NCI-H1105 (cell line): ENCODE measurements around the gene UBR1.
"Not testable (repeated sequence)": the region's sequence is repeated elsewhere in the genome, so short reads cannot be mapped to it uniquely, and the experiment has no call there.

Source experiments
- DNase-seq: peaks from one replicate; lab custom pipeline; 2025; lab: John Stamatoyannopoulos, UW

UBR1 gene

GRCh38 chr15:42964476-42964875, 141.4 kb downstream of the UBR1 start:
- no peak for DNase-seq

GRCh38 chr15:42955518-42955917, 150.3 kb downstream of the UBR1 start:
- DNase-seq, result no peak

DNA sequence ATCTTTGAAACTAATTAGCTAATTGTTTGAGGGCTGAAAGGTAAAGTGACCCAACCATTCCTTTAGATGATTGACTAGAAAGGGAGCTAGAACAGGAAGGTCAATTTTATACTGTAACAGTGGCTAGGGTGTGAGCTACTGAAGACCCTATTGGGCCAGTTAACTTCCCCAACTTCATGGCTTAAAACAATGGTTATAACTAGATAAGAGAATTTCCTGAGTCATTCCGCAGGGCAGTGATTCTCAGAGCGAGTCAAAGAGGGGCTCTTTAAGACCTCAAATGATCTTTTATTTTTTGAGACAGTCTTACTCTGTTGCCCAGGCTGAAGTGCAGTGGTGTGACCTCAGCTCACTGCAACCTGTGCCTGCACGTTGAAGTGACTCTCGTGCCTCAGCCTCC, 151.5 kb downstream of the UBR1 start:
- DNase-seq, result no peak

GRCh38 chr15:42948898-42949297, 156.9 kb downstream of the UBR1 start:
- DNase-seq, result not testable (repeated sequence)

GRCh38 chr15:42940527-42940926, 165.3 kb downstream of the UBR1 start:
- no peak for DNase-seq

DNA sequence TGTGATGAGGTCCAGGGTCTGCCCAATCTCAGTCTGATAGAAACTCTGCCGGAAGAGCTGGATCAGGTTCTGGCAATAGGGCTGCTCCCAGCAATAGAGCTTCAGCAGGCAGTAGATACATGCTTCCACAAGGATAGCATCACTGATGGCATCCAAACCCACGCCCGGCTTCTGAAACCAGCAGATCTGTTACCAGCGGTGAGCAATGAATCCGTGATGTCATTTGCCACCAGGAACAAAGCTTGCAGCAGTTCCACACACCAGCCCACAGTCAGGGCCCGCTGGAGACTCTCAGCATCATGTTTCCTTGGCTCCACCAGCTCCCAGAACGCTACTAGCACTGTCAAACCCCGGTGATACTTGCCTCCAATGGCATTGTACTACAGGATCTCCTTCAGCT, 166.0 kb downstream of the UBR1 start:
- DNase-seq, result no peak

DNA sequence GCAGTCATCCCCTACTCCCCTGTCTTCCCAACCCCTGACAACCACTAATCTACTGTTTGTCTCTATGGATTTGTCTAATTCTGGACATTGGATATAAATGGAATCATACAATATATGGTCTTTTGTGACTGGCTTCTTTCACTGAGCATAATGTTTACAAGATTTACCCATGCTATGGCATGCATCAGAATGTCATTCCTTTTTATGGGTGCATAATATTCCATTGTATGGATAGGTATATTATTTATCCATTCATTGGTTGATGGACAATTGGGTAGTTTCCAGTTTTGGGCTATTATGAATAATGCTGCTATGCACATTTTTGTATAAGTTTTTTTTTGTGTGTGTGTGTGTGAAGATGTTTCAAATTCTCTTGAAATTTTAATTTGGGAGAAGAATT, 168.7 kb downstream of the UBR1 start:
- no peak for DNase-seq

- DNase-seq, result no peak
Measured at GRCh38 chr15:42933886-42934667, 171.8 kb downstream of the UBR1 start.

- DNase-seq, result no peak
Measured at GRCh38 chr15:42932833-42933515, 172.9 kb downstream of the UBR1 start.

DNA sequence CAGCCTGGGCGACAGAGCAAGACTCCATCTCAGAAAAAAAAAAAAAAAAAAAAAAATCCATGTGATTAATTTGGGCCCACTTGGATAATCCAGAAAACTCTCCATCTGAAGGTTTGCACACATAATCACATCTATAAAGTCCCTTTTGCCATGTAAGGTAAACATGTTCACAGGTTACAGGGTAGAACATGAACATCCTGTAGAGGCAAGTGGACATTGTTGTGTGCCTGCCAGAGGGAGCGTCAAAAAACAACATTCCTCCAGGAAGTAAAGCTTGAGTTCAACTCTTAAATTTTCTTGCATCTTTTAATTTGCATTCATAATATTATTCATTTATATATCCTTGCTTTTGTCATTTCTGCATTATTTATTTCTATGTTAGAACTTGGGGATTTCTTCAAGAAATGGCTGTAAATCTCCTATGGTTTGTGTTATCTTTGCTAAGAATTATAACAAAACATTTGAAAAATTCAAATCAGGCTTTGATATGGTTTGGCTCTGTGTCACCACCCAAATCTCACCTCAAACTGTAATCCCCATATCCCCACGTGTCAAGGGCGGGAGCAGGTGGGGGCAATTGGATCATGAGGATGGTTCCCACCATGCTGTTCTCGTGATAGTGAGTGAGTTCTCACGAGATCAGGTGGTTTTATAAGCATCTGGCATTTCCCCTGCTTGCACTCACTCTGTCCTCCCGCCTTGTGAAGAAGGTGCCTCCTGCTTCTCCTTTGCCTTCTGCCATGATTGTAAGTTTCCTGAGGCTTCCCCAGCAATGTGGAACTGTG, 173.9 kb downstream of the UBR1 start:
- no peak for DNase-seq

DNA sequence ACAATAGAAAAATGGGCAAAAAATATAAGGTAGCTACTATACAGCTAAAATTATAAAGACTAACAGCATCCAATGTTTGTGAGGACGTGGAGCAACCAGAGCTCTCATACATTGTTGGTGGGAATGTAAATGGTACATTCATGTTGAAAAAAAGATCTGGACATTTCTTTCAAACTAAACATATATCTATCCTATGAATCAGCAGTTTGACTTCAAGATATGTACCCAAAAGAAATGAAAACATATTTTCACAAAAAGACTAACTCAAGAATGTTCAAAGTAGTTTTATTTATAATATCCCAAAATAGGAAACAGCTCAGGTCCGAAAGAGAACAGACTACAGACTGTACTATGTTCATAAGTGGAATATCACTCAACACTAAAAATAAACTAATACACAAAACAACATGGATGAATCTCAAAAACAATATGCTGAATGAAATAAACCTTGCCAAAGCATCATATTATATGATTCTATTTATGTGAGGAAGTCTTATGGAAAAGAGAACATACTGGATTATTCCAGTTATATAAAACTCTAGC, 176.5 kb downstream of the UBR1 start:
- no peak for DNase-seq

- no peak for DNase-seq
Measured at GRCh38 chr15:42921342-42921731, 184.5 kb downstream of the UBR1 start.

DNA sequence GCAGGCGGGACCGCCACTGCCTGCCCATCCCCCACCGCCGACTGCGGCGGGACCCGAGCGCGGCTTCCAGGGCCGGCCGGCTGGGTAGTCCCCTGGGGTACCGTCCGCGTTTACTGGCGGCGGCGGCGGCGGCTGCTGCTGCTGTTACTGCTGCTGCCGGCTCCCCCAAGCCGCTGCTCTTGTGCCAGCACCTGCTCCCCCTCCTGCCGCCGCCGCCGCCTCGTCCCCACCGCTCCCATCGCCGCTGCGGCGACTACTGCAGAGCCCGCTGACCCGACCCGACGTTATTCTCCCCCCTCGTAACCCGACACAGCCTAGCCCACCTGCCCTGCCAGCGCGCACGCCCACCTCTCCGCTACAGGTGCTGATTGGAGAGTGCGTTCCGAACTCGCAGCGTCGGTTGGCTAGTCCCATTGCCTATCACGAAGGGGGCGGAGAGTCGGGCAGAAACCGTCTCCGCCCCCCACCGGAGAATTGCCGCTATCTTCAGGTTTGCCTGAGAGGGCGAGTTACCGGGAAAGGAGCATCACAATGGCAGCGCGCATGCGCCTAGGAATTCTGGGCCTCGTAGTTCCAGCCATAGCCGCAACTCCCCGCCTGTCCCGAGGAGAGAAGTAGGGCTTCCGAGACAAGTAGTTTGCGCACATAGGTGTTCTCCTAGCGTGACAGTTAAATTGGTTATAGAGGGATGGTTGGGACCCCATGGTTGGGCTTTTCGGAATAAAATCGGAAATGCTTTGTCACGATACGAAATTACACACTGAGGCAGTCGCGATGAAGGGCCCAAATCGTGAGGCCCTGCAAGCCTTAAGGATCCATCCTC, 185.1 kb downstream of the UBR1 start, which contains the start of gene TTBK2:
Gene TTBK2 (minus strand): TSS at position 260 of the 823 bp plus-strand sequence. CDS start 42,161 bp downstream, outside the sequence.
- DNase-seq, result peak; percentile 90

GRCh38 chr15:42919799-42920518, 185.9 kb downstream of the UBR1 start:
- DNase-seq, result no peak

- no peak for DNase-seq
Measured at GRCh38 chr15:42919308-42919707, 186.5 kb downstream of the UBR1 start.

DNA sequence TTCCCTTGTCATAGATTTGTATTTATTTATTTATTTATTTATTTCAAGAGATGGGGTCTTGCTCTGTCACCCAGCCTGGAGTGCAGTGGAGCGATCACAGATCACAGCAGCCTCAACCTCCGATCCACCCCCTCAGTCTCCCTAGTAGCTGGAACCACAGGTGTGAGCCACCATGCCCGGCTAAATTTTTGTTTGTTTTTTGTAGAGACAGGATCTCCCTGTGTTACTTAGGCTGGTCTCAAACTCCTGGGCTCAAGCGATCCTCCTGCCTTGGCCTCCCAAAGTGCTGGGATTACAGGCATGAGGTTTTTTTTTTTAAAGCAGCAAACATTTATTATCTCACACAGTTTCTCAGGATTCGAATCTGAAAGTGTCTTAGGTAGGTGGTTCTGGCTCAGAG, 187.8 kb downstream of the UBR1 start:
- no peak for DNase-seq

GRCh38 chr15:42915654-42916315, 190.1 kb downstream of the UBR1 start:
- DNase-seq, result no peak

DNA sequence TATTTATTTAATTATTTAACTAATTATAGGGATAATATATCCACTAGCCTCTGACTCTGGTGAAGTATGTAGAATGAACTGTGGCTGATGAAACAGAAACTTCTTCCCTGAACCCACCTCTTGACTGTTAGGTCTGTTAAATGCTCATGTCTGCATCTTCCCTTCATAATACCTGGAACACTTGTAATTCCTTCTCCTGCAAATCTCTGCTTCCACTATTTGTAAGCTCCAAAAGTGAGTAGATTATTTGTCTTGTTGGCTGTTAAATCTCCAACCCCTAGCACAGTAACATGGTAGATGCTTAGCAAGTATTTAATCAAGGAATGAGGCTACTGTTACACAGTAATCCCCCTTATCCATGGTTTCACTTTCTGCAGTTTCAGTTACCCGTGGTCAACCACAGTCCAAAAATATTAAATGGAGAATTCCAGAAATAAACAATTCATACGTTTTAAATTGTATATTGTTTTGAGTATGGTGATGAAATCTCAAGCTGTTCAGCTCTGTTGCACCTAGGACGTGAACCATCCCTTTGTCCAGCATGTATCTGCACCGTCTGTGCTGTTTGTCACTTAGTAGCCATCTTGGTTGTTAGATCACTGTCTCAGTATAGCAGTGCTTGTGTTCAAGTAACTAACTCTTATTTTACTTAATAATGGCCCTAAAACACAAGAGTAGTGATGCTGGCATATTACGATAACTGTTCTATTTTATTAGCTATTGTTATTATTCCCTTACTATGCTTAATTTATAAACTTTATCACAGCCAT, 190.9 kb downstream of the UBR1 start:
- DNase-seq, result no peak

DNA sequence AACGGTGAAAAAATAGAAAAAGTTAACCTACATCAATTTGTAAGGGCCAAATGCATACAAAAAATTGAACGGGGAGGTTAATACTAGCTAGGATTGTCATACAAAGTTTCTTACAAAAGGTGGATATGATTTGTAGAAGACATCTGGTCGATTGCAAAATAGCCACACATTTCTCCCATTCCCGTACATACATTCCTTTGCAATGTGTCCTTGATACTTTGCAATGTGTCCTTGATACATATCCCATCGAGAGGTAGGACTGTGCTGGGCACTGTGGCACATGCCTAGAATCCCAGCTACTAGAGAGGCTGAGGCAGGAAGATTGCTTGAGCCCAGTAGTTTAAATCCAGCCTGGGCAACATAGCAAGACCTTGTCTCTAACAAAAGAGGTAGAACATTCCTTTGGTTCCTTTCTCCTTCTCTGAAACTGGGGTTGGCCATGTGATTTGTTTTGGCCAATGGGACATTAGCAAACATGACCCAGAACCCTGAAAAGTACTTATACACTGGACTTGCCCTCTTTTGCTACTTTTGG, 194.7 kb downstream of the UBR1 start:
- DNase-seq, result no peak
